ENCODE data around the gene RAB32.

Gene RAB32

GRCh38 chr6:146590492-146590891, 46.9 kb downstream of the RAB32 start:
- POLR2A ChIA-PET: no interaction called here
- H3K27ac ChIP-seq (ENCODE audit: extremely low read depth, low read depth, low read length): no peak overlapping the region
- CTCF ChIA-PET: interaction anchor here (0.8 kb wide), 1 partner anchor 20 kb away, joined by 4 read pairs; no protein-coding TSS in a partner anchor
- H3K4me3 ChIP-seq (ENCODE audit: low read depth, low read length): no peak overlapping the region
- H3K36me3 ChIP-seq (ENCODE audit: control insufficient read depth in 2 of 2, insufficient read depth in 1 of 2, low read length in 2 of 2): no peaks in the 10 kb centered on the region
- TF ChIP-seq GLIS2 (tag by site-specific recombination; IDR thresholded peaks at IDR 0.05) (no peak), GLI4 (tag by site-specific recombination; IDR thresholded peaks at IDR 0.05) (no peak), ZBTB44 (tag by site-specific recombination; IDR thresholded peaks at IDR 0.05) (no peak), ZNF623 (tag by site-specific recombination; IDR thresholded peaks at IDR 0.05) (no peak), KLF8 (tag by site-specific recombination; IDR thresholded peaks at IDR 0.05) (no peak), ZNF776 (tag by site-specific recombination; IDR thresholded peaks at IDR 0.05; ENCODE audit: borderline replicate concordance) (no peak), WT1 (tag by site-specific recombination; IDR thresholded peaks at IDR 0.05) (no peak)
- no peaks in the 10 kb centered on the region for H3K4me1 ChIP-seq (ENCODE audit: control insufficient read depth, insufficient read depth, low read length)
- H3K9me3 ChIP-seq (ENCODE audit: control insufficient read depth, insufficient read depth, low read depth, low read length): no peaks in the 10 kb centered on the region

- H3K9me3 ChIP-seq (ENCODE audit: control insufficient read depth, insufficient read depth, low read depth, low read length): no peaks in the 10 kb centered on the region
- H3K36me3 ChIP-seq (ENCODE audit: control insufficient read depth in 2 of 2, insufficient read depth in 1 of 2, low read length in 2 of 2): no peaks in the 10 kb centered on the region
- ChIA-PET CTCF (interaction anchor here (0.7 kb wide), 1 partner anchor 43 kb away, joined by 4 read pairs; no protein-coding TSS in a partner anchor), POLR2A (no interaction called here)
- TF ChIP-seq ZNF404 (tag by site-specific recombination; IDR thresholded peaks at IDR 0.05) (no peak), CTCF (tag by site-specific recombination; IDR thresholded peaks at IDR 0.05) (no peak), ZNF660 (tag by site-specific recombination; IDR thresholded peaks at IDR 0.05) (no peak), ZNF112 (tag by site-specific recombination; IDR thresholded peaks at IDR 0.05) (no peak)
- no peaks in the 10 kb centered on the region for H3K4me1 ChIP-seq (ENCODE audit: control insufficient read depth, insufficient read depth, low read length)
- H3K4me3 ChIP-seq (ENCODE audit: low read depth, low read length): no peak overlapping the region
- no peak overlapping the region for H3K27ac ChIP-seq (ENCODE audit: extremely low read depth, low read depth, low read length)
Observed at GRCh38 chr6:146592451-146592850, 48.8 kb downstream of the RAB32 start.

GRCh38 chr6:146593986-146594385, 50.4 kb downstream of the RAB32 start:
- TF ChIP-seq IKZF3 (tag by site-specific recombination; IDR thresholded peaks at IDR 0.05): no peak
- no peak for TF ChIP-seq ZBTB17 (tag by site-specific recombination; IDR thresholded peaks at IDR 0.05)
- TF ChIP-seq ZNF341 (tag by site-specific recombination; IDR thresholded peaks at IDR 0.05; ENCODE audit: low read depth): no peak
- TF ChIP-seq ZBTB26 (tag by site-specific recombination; optimal IDR thresholded peaks at IDR 0.05): no peak
- TF ChIP-seq ZNF335 (tag by site-specific recombination; conservative IDR thresholded peaks at IDR 0.05): no peak
- TF ChIP-seq ZNF354C (tag by site-specific recombination; IDR thresholded peaks at IDR 0.05; ENCODE audit: borderline replicate concordance, low read depth): no peak
- no peak for TF ChIP-seq ZNF521 (tag by site-specific recombination; IDR thresholded peaks at IDR 0.05)
- TF ChIP-seq TSHZ1 (tag by site-specific recombination; IDR thresholded peaks at IDR 0.05; ENCODE audit: borderline replicate concordance): no peak
- no peak for TF ChIP-seq KLF1 (tag by site-specific recombination; IDR thresholded peaks at IDR 0.05)
- TF ChIP-seq ZNF174 (tag by site-specific recombination; IDR thresholded peaks at IDR 0.05): no peak
- TF ChIP-seq ZEB2 (tag by site-specific recombination; IDR thresholded peaks at IDR 0.05): no peak
- no peak for TF ChIP-seq CTCF (tag by site-specific recombination; IDR thresholded peaks at IDR 0.05)
- TF ChIP-seq ZNF404 (tag by site-specific recombination; IDR thresholded peaks at IDR 0.05): no peak
- TF ChIP-seq ZNF624 (tag by site-specific recombination; IDR thresholded peaks at IDR 0.05): no peak
- no peaks in the 10 kb centered on the region for H3K9me3 ChIP-seq (ENCODE audit: control insufficient read depth, insufficient read depth, low read depth, low read length)
- H3K4me1 ChIP-seq (ENCODE audit: control insufficient read depth, insufficient read depth, low read length): no peaks in the 10 kb centered on the region
- ChIA-PET CTCF (no interaction called here), POLR2A (no interaction called here)
- H3K36me3 ChIP-seq (ENCODE audit: control insufficient read depth in 2 of 2, insufficient read depth in 1 of 2, low read length in 2 of 2): no peaks in the 10 kb centered on the region
- no peak overlapping the region for H3K27ac ChIP-seq (ENCODE audit: extremely low read depth, low read depth, low read length)
- no peak overlapping the region for H3K4me3 ChIP-seq (ENCODE audit: low read depth, low read length)

All from HEK293 (cell line).